H1 (cell line): Measurements from ENCODE around the gene DNAJC6. TPM values are rescaled to one million over a fixed set of nuclear protein-coding genes. Genes with fewer than 3 reads are reported as not detected.

Source experiments
- CTCF ChIA-PET: fragments of 300-600 bp; sonication (Branson Sonifier 250); formaldehyde crosslinking; loops from one replicate; lab custom pipeline; 2021; ENCODE audit not compliant: partially characterized antibody; lab: Charles Lee
- POLR2A ChIA-PET: fragments of 300-600 bp; sonication (Branson Sonifier 250); formaldehyde crosslinking; loops from one replicate; lab custom pipeline; 2021; ENCODE audit warnings: inconsistent platforms; ENCODE audit not compliant: partially characterized antibody; lab: Charles Lee
- DNase-seq, 2 experiments: peaks; one replicate each; pipeline versions ENCODE4 v3.0.0 to v3.0.0-alpha.2; 2010 to 2022; ENCODE audit warnings: low spot score in 2 of 2, low read depth in 1 of 2, mixed read lengths in 1 of 2
- FAIRE-seq: peaks from 2 replicates; lab custom pipeline; 2011; peaks lifted over from hg19 to GRCh38; lab: Jason Lieb, UNC
- H2AFZ ChIP-seq: 2 replicates; pipeline ENCODE4 v1.8.1; 2012; ENCODE audit warnings: low read length, inconsistent platforms
- H2AK5ac ChIP-seq: 2 replicates; pipeline ENCODE4 v1.6.1; 2013; ENCODE audit warnings: low read depth, low read length
- H2BK120ac ChIP-seq: replicated peaks from 2 replicates; pipeline ENCODE3; 2013; ENCODE audit warnings: low read depth, low read length, inconsistent platforms
- H2BK12ac ChIP-seq: 2 replicates; pipeline ENCODE4 v1.6.1; 2013; ENCODE audit warnings: low read depth, low read length
- H2BK15ac ChIP-seq: 2 replicates; pipeline ENCODE4 v1.6.1; 2013; ENCODE audit warnings: low read length
- H2BK20ac ChIP-seq: 2 replicates; pipeline ENCODE4 v1.6.1; 2013; ENCODE audit warnings: low read length
- H2BK5ac ChIP-seq: 2 replicates; pipeline ENCODE4 v1.6.1; 2013; ENCODE audit warnings: low read depth, low read length
- H3K14ac ChIP-seq: 2 replicates; pipeline ENCODE4 v1.6.1; 2013; ENCODE audit warnings: inconsistent platforms; ENCODE audit not compliant: insufficient read length
- H3K18ac ChIP-seq: 2 replicates; pipeline ENCODE4 v1.6.1; 2013; ENCODE audit warnings: low read length; ENCODE audit errors: extremely low read depth
- H3K23ac ChIP-seq: 2 replicates; pipeline ENCODE4 v1.6.1; 2013; ENCODE audit warnings: inconsistent platforms; ENCODE audit not compliant: insufficient read length
- H3K23me2 ChIP-seq: 2 replicates; pipeline ENCODE4 v1.6.1; 2013; ENCODE audit warnings: low read depth, low read length
- H3K27ac ChIP-seq: 2 replicates; pipeline ENCODE4 v1.6.1; 2011; ENCODE audit warnings: low read depth, low read length, inconsistent platforms
- H3K27me3 ChIP-seq, 4 experiments: replicated peaks in 1 of 4; 1 replicate in 1 of 4; 2 replicates in 3 of 4; pipeline versions ENCODE4 v1.6.1 to v1.8.1; 2011 to 2013; ENCODE audit warnings: low read length in 3 of 4, mild to moderate bottlenecking in 3 of 4, inconsistent platforms in 2 of 4, mixed read lengths in 2 of 4, moderate library complexity in 1 of 4; ENCODE audit not compliant: control insufficient read depth in 3 of 4, insufficient read depth in 3 of 4; ENCODE audit errors: extremely low read depth in 1 of 4
- H3K36me3 ChIP-seq, 4 experiments: 2 replicates each; pipeline versions ENCODE4 v1.6.1 to v1.8.1; 2011 to 2013; ENCODE audit warnings: mild to moderate bottlenecking in 4 of 4, low read length in 3 of 4, moderate library complexity in 2 of 4, control low read depth in 1 of 4, inconsistent platforms in 1 of 4; ENCODE audit not compliant: insufficient read depth in 4 of 4, control insufficient read depth in 2 of 4
- H3K4ac ChIP-seq: replicated peaks from 2 replicates; pipeline ENCODE3; 2013; ENCODE audit warnings: low read length, low read depth, mixed read lengths, inconsistent platforms; ENCODE audit not compliant: insufficient read length
- H3K4me1 ChIP-seq, 4 experiments: replicated peaks in 1 of 4; 1 replicate in 1 of 4; 2 replicates in 3 of 4; pipeline versions ENCODE4 v1.6.1 to v1.8.1; 2011 to 2013; ENCODE audit warnings: low read length in 3 of 4, inconsistent platforms in 2 of 4, mixed read lengths in 1 of 4; ENCODE audit not compliant: insufficient read depth in 4 of 4, control insufficient read depth in 3 of 4
- H3K4me2 ChIP-seq, 2 experiments: 2 replicates each; pipeline versions ENCODE4 v1.6.1 to v1.8.1; 2011 to 2013; ENCODE audit warnings: low read depth in 2 of 2, low read length in 2 of 2, control low read depth in 1 of 2, inconsistent platforms in 1 of 2, mild to moderate bottlenecking in 1 of 2; ENCODE audit not compliant: insufficient read depth in 1 of 2
- H3K4me3 ChIP-seq, 4 experiments: fragments of 200-600, 300-600 bp in 1 of 4; sonication (generic), shearing (Covaris generic), sonication (Bioruptor Twin) in 1 of 4; 2 replicates each; pipeline versions ENCODE4 v1.5.1 to v1.8.1; 2011 to 2016; ENCODE audit warnings: low read length in 4 of 4, low read depth in 3 of 4, control low read depth in 2 of 4, inconsistent platforms in 2 of 4, mild to moderate bottlenecking in 2 of 4, mixed read lengths in 1 of 4, moderate library complexity in 1 of 4; ENCODE audit not compliant: insufficient read depth in 2 of 4; ENCODE audit errors: extremely low read depth in 1 of 4
- H3K56ac ChIP-seq: replicated peaks from 2 replicates; pipeline ENCODE3; 2013; ENCODE audit warnings: low read depth, mild to moderate bottlenecking, mixed read lengths, low read length, inconsistent platforms; ENCODE audit not compliant: insufficient read length
- H3K79me1 ChIP-seq: 2 replicates; pipeline ENCODE4 v1.6.1; 2013; ENCODE audit warnings: low read depth, low read length, control low read depth
- H3K79me2 ChIP-seq, 2 experiments: 2 replicates each; pipeline versions ENCODE4 v1.6.1 to v1.8.1; 2012 to 2013; ENCODE audit warnings: low read length in 2 of 2, mild to moderate bottlenecking in 2 of 2, inconsistent platforms in 1 of 2; ENCODE audit not compliant: insufficient read depth in 2 of 2, control insufficient read depth in 1 of 2
- H3K9ac ChIP-seq, 4 experiments: replicated peaks in 1 of 4; 1 replicate in 1 of 4; 2 replicates in 3 of 4; pipeline versions ENCODE4 v1.6.1 to v1.8.1; 2011 to 2013; ENCODE audit warnings: low read depth in 3 of 4, low read length in 3 of 4, control low read depth in 2 of 4, mild to moderate bottlenecking in 2 of 4, moderate library complexity in 2 of 4, inconsistent platforms in 1 of 4; ENCODE audit errors: extremely low read depth in 1 of 4
- H3K9me3 ChIP-seq, 2 experiments: 2 replicates each; pipeline versions ENCODE4 v1.6.1 to v1.8.1; 2012 to 2013; ENCODE audit warnings: mild to moderate bottlenecking in 2 of 2, moderate library complexity in 2 of 2, control low read depth in 1 of 2, inconsistent platforms in 1 of 2, low read depth in 1 of 2, low read length in 1 of 2, mixed read lengths in 1 of 2; ENCODE audit not compliant: insufficient read depth in 2 of 2
- H4K20me1 ChIP-seq, 2 experiments: replicated peaks in 1 of 2; 2 replicates each; pipeline versions ENCODE3 to v1.8.1; 2011 to 2013; ENCODE audit warnings: inconsistent platforms in 2 of 2, low read length in 2 of 2, mild to moderate bottlenecking in 1 of 2; ENCODE audit not compliant: insufficient read depth in 2 of 2, control insufficient read depth in 1 of 2
- H4K5ac ChIP-seq: 2 replicates; pipeline ENCODE4 v1.6.1; 2013; ENCODE audit warnings: low read length, low read depth, mixed read lengths, inconsistent platforms; ENCODE audit not compliant: insufficient read length
- H4K8ac ChIP-seq: 2 replicates; pipeline ENCODE4 v1.8.0; 2013; ENCODE audit warnings: mild to moderate bottlenecking, moderate library complexity, low read length, inconsistent platforms; ENCODE audit not compliant: insufficient read depth; ENCODE audit errors: extremely low read depth
- H4K91ac ChIP-seq: replicated peaks from 2 replicates; pipeline ENCODE3; 2013; ENCODE audit warnings: low read length, mixed read lengths, inconsistent platforms; ENCODE audit not compliant: insufficient read length
- BRCA1 ChIP-seq: IDR thresholded peaks from 2 replicates; pipeline ENCODE4 v1.6.1; 2012; ENCODE audit warnings: low read depth, low read length, improper control_type of control experiment
- CHD1 ChIP-seq: IDR thresholded peaks from 2 replicates; pipeline ENCODE4 v1.6.1; 2012; ENCODE audit warnings: low read depth, low read length, improper control_type of control experiment
- CTBP2 ChIP-seq: IDR thresholded peaks from 2 replicates; pipeline ENCODE4 v1.7.0; 2011; ENCODE audit warnings: borderline replicate concordance, mild to moderate bottlenecking, moderate library complexity, mixed read lengths, low read length; ENCODE audit not compliant: insufficient read depth, insufficient read length
- EP300 ChIP-seq, 2 experiments: IDR thresholded peaks; 1 replicate in 1 of 2; 2 replicates in 1 of 2; pipeline ENCODE4 v1.6.1; 2011 to 2012; ENCODE audit warnings: low read depth in 2 of 2, low read length in 2 of 2, mild to moderate bottlenecking in 2 of 2, borderline replicate concordance in 1 of 2, inconsistent platforms in 1 of 2, moderate library complexity in 1 of 2
- KDM4A ChIP-seq: IDR thresholded peaks from one replicate; pipeline ENCODE4 v1.7.1; 2012; ENCODE audit warnings: low read depth, mild to moderate bottlenecking, moderate library complexity, low read length, inconsistent platforms; ENCODE audit not compliant: severe bottlenecking
- MAX ChIP-seq: IDR thresholded peaks from 2 replicates; pipeline ENCODE4 v1.6.1; 2012; ENCODE audit warnings: inconsistent platforms
- PHF8 ChIP-seq: fragments of 200-600 bp; sonication (generic); conservative IDR thresholded peaks from 2 replicates; pipeline ENCODE4 v1.7.1; 2012; ENCODE audit warnings: low read depth, mild to moderate bottlenecking, inconsistent platforms, low read length, moderate library complexity
- WGBS, 2 experiments: shearing (Covaris generic) in 1 of 2; methylation state at CpG; one replicate each; pipeline versions ENCODE4 v1.1.6 to v1.1.7; 2013 to 2015; ENCODE audit warnings: low lambda C conversion rate in 2 of 2, mixed read lengths in 2 of 2, inconsistent platforms in 1 of 2, low coverage in 1 of 2, missing lambda C conversion rate in 1 of 2; ENCODE audit not compliant: insufficient replicate concordance in 2 of 2, insufficient coverage in 1 of 2, insufficient read length in 1 of 2; ENCODE audit errors: extremely low coverage in 1 of 2, missing lambda C conversion rate in 1 of 2; 5-methylcytosine and 5-hydroxymethylcytosine counted together
- polyA plus RNA-seq, 7 experiments: library from polyadenylated mRNA; depleted of rRNA in 3 of 7; stranded (reverse) in 5 of 7; unstranded in 2 of 7; fragments of >200 nt in 5 of 7; fragments of 200-250 nt in 2 of 7; gene quantifications; 1 replicate in 5 of 7; 2 replicates in 1 of 7; 4 replicates in 1 of 7; pipeline versions ENCODE4 v1.2.1 to v1.2.3, GENCODE V29; 2011 to 2013; ENCODE audit warnings: missing spikeins in 2 of 7, mixed read lengths in 2 of 7
- total RNA-seq: library from RNA; stranded (reverse); fragmentation: NEBNext Ultra II Directional; extraction: Animal tissue kit (Norgen Biotek cat#: 25700); gene quantifications from 2 replicates; pipeline ENCODE4 v1.2.1, GENCODE V29; 2021

Gene DNAJC6
- total and polyA plus RNA-seq, 2 of the 8 experiments (the other 6 are each of a cell fraction or from before 2014, with no cell fraction given), result 1.6 to 3.0 TPM

DNA sequence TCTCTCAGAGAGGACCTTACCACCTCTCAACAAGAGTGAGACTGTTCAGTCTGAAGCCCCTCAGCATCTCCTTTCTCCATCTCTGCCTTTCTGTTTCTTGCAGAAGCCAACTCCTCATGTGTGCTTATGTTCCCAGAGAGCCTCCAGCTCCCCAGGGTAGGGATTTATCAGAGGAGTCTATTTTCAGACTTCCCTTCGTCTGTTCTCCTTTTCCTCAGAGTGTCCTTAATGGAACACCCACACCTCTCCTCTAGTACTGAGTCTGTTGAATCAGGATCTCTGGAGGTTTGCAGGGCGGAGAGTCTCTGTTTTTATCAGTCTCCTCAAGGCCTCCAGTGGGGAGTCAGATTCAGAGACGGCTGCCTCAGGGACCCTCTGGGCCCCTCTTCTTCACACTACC, 25.1 kb upstream of the DNAJC6 start:
- ChIA-PET CTCF (no interaction called here), POLR2A (no interaction called here)
- no peak overlapping the region for H2BK20ac ChIP-seq
- H3K27me3 ChIP-seq, result no peaks in the 10 kb centered on the region
- no peak overlapping the region for H2BK5ac ChIP-seq
- no peak overlapping the region for H3K4me3 ChIP-seq
- no peak overlapping the region for H3K18ac ChIP-seq
- no peaks in the 10 kb centered on the region for H3K36me3 ChIP-seq
- no peak overlapping the region for H4K91ac ChIP-seq
- H3K4me2 ChIP-seq, result no peak overlapping the region
- no peak overlapping the region for H3K23ac ChIP-seq
- H3K79me1 ChIP-seq, result no peaks in the 10 kb centered on the region
- H3K27ac ChIP-seq, result no peak overlapping the region
- no peak overlapping the region for H2AK5ac ChIP-seq
- H2BK15ac ChIP-seq, result no peak overlapping the region
- H3K14ac ChIP-seq, result no peak overlapping the region
- H4K5ac ChIP-seq, result no peak overlapping the region
- H3K9ac ChIP-seq, result no peak overlapping the region
- H2BK12ac ChIP-seq, result no peak overlapping the region
- FAIRE-seq, result no peak
- H2BK120ac ChIP-seq, result no peak overlapping the region
- H4K20me1 ChIP-seq, result no peaks in the 10 kb centered on the region
- no peak overlapping the region for H2AFZ ChIP-seq
- H3K56ac ChIP-seq, result no peak overlapping the region
- H3K79me2 ChIP-seq, result no peaks in the 10 kb centered on the region
- H3K4ac ChIP-seq, result no peak overlapping the region
- peaks cover 0 to 11% (median 3%) of the 10 kb centered on the region in 4 experiments; a peak in 3 of 7 replicates for H3K4me1 ChIP-seq
- no peaks in the 10 kb centered on the region for H3K9me3 ChIP-seq
- WGBS, 2 experiments, result 94% methylated on average over 3 of the region's 3 CpGs; no CpG with 5 or more reads in 1 of the 2 experiments
- no peaks in the 10 kb centered on the region for H3K23me2 ChIP-seq
- H4K8ac ChIP-seq, result no peak overlapping the region
- no peak for DNase-seq
- TF ChIP-seq CHD1, result no peak
- TF ChIP-seq PHF8, result no peak
- no peak for TF ChIP-seq CTBP2
- TF ChIP-seq BRCA1, result no peak
- no peak for TF ChIP-seq KDM4A
- TF ChIP-seq MAX, result no peak
- TF ChIP-seq EP300 (IDR thresholded peaks at IDR 0.05; ENCODE audit: borderline replicate concordance in 1 of 2, low read depth in 2 of 2, low read length in 2 of 2), result no peak
